Activated naive CD8-positive, alpha-beta T cell treated with anti-CD3 and anti-CD28 coated beads for 36 hours (primary cell): ENCODE data around the gene SLC13A2. TPM values are rescaled to one million over a fixed set of nuclear protein-coding genes. Genes with fewer than 3 reads are reported as not detected.

Experiments used
- DNase-seq: peaks from one replicate; pipeline ENCODE4 v3.0.0; 2021
- H3K27ac Mint-ChIP-seq: one replicate; pipeline ENCODE4 v1.8.0; 2022; ENCODE audit warnings: mild to moderate bottlenecking, moderate library complexity, mixed read lengths
- H3K27me3 Mint-ChIP-seq: one replicate; pipeline ENCODE4 v1.8.0; 2022; ENCODE audit warnings: mild to moderate bottlenecking, mixed read lengths
- H3K36me3 Mint-ChIP-seq: one replicate; pipeline ENCODE4 v1.8.0; 2021; ENCODE audit warnings: mild to moderate bottlenecking, mixed read lengths
- H3K4me1 Mint-ChIP-seq: one replicate; pipeline ENCODE4 v1.8.0; 2021; ENCODE audit warnings: mixed read lengths
- H3K4me3 Mint-ChIP-seq: one replicate; pipeline ENCODE4 v1.8.0; 2022; ENCODE audit warnings: mild to moderate bottlenecking, moderate library complexity, mixed read lengths
- H3K9me3 Mint-ChIP-seq: one replicate; pipeline ENCODE4 v1.8.0; 2022; ENCODE audit warnings: mixed read lengths
- total RNA-seq, 2 experiments: library from RNA; stranded (reverse); gene quantifications; one replicate each; pipeline ENCODE4 v1.2.3, GENCODE V29; 2021

SLC13A2 gene
- total RNA-seq, 2 experiments from 2014 or later: not detected

DNA sequence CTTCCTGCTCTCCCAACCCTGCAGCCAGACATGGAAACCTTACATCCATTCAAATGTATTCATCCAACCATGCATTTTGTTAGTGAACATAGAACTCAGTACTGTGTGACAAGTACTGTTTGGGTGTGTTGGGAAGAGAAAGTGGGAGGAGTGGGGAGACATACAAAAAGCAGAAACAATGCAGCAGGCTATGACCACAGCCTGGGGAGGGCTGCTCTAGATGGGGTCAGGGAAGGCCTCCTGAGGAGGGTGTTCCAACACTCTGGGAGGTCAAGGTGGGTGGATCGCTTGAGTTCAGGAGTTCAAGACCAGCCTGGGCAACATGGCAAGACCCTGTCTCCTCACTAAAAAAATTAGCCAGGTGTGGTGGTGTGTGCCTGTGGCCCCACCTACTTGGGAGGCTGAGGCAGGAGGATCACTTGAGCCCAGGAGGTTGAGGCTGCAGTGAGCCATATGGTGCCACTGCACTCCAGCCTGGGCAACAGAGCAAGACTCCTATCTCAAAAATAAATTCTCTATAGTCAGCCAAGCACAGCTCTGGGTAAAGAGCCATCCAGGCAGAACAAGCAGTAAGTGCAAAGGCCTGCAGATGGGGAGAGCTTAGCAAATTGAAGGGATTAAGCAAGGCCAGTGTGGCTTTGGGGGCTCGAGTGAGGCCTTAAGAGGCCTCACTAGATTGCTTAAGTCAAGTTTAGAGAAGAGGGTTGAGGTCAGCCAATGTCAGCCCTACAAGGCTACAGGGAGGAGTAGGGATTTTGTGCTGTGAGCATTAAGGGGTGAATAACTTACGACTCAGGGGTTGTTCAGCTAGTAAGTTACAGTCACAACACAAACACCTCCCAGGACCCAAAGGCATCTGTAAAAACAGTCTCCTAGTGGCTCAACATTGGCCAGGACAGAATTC lies 5.5 kb downstream of the SLC13A2 start:
- DNase-seq: no peak
- no peak overlapping the region for H3K27ac Mint-ChIP-seq
- H3K27me3 Mint-ChIP-seq: no peaks in the 10 kb centered on the region
- H3K4me1 Mint-ChIP-seq: peaks cover 5% of the 10 kb centered on the region
- no peaks in the 10 kb centered on the region for H3K36me3 Mint-ChIP-seq
- no peak overlapping the region for H3K4me3 Mint-ChIP-seq
- no peaks in the 10 kb centered on the region for H3K9me3 Mint-ChIP-seq

DNA sequence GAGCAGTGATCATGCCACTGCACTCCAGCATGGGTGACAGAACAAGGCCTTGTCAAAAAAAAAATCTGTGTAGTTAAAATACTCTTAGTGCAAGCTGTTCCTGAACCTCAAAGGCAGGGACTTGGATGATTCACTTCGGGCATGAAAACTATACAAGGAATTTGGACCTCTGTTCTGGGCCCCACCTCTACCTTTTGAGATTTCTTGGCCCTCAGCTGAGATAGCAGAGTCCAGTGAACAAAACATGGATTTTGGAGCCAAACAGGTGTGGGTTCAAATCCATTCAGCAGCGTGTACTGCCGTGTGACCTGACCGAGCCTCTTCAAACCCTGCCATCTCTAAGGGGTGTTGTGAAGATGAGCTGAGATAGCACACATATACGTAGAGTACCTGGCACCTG lies 6.8 kb downstream of the SLC13A2 start:
- Mint-ChIP-seq H3K4me3 (no peak overlapping the region), H3K27me3 (no peaks in the 10 kb centered on the region), H3K9me3 (no peaks in the 10 kb centered on the region), H3K27ac (no peak overlapping the region), H3K4me1 (peaks cover 4% of the 10 kb centered on the region), H3K36me3 (no peaks in the 10 kb centered on the region)
- no peak for DNase-seq

DNA sequence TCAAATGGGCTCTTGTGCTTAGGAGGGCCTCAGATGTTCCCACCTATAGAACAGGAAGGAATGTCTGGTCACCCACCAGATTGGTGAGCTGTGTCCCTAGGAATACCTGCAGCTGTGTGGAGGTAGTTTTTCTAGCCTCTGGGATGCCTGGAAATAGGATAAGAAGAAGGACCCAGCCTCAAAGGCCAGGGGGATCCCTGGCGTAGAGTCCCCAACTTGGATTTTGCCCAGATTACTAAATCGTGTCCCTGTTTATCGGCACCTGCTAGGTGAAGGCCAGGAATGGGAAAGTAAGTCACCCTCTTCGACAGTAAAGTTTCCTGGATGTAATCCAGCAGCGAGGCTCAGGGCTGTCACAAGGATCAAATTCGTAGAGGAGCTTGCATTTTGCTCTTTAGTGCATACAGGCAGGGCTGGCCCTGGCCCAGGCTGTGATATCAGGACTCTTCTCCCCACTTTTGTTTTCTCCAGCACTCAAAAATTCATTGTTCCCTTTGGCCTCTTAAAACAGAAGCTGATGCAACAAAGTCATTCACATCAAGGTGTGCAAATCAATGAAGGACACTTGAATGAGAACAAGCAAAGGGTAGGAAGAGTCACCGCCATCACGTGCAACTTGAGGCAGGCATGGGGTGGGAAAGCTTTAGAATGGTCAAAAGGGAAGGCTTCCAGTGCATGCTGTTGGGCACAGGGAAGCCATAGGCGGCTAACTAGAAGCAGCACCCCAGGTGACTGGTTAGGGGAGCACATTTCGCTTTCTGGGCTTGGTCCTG lies 7.5 kb downstream of the SLC13A2 start:
- Mint-ChIP-seq H3K27me3 (no peaks in the 10 kb centered on the region), H3K27ac (no peak overlapping the region), H3K36me3 (no peaks in the 10 kb centered on the region), H3K4me3 (no peak overlapping the region), H3K4me1 (no peaks in the 10 kb centered on the region), H3K9me3 (no peaks in the 10 kb centered on the region)
- DNase-seq: no peak

DNA sequence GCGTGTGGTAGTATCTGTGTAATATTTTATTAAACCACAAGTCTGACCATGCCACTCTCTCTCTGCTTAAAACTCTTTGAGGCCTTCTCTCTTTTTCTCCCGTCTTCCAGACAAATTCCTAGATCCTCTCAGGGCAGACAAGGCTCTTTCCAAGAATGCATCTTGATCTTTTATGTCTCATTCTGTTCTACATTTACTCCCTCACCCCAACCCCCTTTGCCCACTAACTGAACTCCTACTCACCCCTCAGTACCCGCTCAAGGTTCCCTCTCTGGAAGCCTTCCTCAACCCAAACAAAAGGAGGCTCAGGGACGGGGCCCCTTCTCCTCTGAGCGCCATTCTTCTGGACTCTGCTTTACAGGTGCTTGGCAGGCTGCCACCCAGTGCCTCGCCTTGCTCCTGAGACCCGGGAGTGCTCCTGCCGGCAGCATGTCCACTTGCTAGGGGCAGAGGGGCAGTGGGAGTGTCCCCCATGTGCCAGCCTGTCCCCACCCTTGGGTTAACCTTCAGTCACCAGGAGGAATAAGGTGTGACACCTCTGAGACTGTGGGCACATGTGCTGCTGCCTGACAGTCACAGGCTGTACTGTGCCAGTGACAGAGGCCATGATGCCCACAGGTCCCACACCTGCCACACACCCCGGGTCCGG lies 9.2 kb downstream of the SLC13A2 start:
- DNase-seq: no peak
- no peaks in the 10 kb centered on the region for H3K9me3 Mint-ChIP-seq
- no peaks in the 10 kb centered on the region for H3K4me1 Mint-ChIP-seq
- no peaks in the 10 kb centered on the region for H3K36me3 Mint-ChIP-seq
- H3K4me3 Mint-ChIP-seq: no peak overlapping the region
- no peak overlapping the region for H3K27ac Mint-ChIP-seq
- H3K27me3 Mint-ChIP-seq: peaks cover 3% of the 10 kb centered on the region

DNA sequence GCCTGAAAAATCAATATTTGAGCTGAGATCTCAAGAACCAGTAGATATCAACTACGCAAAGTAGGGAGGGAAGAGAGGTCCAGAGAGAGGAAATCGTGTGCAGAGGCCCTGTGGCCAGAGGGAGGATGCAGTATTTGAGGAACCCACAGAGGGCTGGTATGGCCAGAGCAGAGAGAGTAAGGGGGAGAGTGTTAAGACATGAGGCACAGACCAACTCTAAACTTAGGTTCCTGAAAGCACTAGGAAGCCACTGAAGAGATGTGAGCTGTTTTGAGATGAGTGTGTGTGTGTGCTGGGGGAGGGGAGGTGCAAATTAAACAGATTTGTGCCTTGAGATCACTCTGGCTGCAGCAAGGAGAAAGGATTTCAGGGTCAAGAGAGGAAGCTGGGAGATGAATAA lies 10.9 kb downstream of the SLC13A2 start:
- H3K4me1 Mint-ChIP-seq: no peaks in the 10 kb centered on the region
- no peaks in the 10 kb centered on the region for H3K36me3 Mint-ChIP-seq
- no peak for DNase-seq
- H3K27ac Mint-ChIP-seq: no peak overlapping the region
- no peak overlapping the region for H3K4me3 Mint-ChIP-seq
- H3K9me3 Mint-ChIP-seq: no peaks in the 10 kb centered on the region
- peaks cover 3% of the 10 kb centered on the region for H3K27me3 Mint-ChIP-seq

DNA sequence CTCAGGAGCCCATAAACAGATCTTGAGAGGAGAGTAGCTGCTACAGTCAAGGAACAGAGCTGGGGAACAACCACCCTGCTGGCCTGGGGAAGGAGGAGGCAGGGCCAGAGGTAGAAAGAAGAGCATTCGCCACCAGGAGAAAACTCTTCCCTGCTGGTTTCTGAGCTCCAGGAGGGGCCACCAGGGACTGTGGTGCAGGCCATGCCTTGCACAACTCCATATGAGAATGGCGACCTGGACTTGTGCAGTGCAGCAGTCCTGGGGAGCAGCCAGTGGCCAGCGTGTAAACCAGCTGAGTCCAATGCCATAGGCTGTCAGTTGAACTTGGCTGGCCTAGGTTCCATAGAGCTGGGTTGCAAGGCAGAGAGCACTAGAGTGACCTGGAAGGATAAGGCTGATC lies 11.6 kb downstream of the SLC13A2 start:
- Mint-ChIP-seq H3K9me3 (no peaks in the 10 kb centered on the region), H3K4me3 (no peak overlapping the region), H3K27me3 (peaks cover 3% of the 10 kb centered on the region), H3K4me1 (no peaks in the 10 kb centered on the region), H3K36me3 (no peaks in the 10 kb centered on the region), H3K27ac (no peak overlapping the region)
- no peak for DNase-seq

DNA sequence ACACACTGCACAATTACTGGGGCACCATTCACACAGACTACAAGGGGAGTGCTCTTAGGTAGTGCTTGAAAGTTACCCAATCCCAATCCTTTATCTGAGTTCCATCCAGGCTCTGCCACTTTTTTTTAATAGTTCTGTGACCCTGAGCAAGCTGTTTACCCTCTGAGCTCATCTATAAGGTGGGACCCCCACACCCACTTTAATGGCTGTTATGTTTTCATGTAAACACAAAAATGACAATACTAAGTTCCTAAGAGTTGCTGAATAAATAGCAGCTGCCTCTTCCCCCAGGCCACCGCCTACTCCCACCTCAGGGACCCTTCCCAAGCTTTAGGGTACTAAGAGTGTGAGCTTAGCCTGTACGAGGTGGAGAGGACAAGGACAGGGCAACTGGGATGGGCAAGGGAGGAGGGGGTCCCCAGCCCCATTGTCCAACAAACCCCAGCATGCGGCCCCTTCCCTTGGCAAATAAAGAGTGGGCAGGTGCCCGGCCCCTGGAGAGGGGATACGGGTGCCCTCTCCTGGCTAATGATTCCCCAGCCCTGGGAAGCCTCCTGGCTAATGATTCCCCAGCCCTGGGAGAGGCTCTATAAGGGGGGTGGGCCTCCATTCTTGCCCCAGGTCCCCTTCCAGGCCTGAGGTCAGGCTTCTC lies 14.6 kb downstream of the SLC13A2 start:
- Mint-ChIP-seq H3K4me1 (peaks cover under 1% of the 10 kb centered on the region), H3K4me3 (no peak overlapping the region), H3K27ac (no peak overlapping the region), H3K9me3 (no peaks in the 10 kb centered on the region), H3K36me3 (no peaks in the 10 kb centered on the region), H3K27me3 (peaks cover 3% of the 10 kb centered on the region)
- no peak for DNase-seq

DNA sequence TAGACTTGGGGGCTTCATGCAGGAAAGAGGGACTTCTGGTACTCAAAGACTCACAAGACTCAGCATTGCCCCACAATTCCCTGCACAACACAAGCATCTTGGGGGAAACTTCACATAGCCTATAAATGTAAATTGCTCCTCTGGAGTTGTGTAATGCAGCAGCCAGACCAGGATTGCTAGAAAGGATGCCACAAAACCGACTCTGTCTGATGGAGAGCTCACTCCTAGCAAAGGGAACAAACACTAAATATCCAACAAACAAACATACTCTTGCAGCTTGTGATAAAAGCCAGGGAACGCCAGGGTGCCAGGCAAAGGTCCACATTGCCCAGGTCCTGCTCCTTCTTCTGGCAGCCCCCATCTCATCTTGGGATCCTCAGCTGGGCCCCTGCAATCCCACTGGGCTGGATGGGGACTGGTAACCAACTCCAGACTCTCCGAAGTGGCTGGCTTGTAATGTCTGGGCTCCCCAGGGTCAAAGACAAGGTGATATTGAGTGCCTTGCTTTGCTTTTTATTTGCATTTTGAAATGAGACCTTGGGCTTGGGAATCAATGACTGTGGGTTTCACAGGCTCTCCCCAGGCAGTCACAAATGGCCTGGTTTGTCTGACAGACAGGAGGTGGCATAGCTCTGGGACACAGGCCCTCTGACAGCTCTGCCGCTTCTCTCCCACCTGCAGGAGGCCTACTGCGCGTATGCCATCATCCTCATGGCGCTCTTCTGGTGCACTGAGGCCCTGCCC lies 15.3 kb downstream of the SLC13A2 start:
- H3K4me1 Mint-ChIP-seq: peaks cover 1% of the 10 kb centered on the region
- no peaks in the 10 kb centered on the region for H3K9me3 Mint-ChIP-seq
- DNase-seq: no peak
- no peaks in the 10 kb centered on the region for H3K36me3 Mint-ChIP-seq
- no peak overlapping the region for H3K4me3 Mint-ChIP-seq
- H3K27ac Mint-ChIP-seq: no peak overlapping the region
- H3K27me3 Mint-ChIP-seq: peaks cover 3% of the 10 kb centered on the region

DNA sequence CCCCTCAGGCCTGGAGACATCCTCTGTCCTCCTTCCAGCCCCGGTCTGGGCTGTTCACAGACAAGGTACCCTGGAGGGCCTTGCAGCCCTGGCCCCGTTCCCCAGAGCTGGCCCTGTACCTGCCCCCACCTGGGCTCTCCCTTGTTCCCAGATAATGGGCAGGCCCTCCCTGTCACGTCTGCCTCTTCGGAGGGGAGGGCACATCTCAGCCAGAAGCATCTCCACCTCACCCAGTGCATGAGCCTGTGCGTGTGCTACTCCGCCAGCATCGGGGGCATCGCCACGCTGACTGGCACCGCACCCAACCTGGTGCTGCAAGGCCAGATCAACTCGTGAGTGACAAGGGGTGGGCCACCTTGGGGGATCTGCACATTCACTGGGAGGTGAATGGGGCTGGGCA lies 17.8 kb downstream of the SLC13A2 start:
- Mint-ChIP-seq H3K36me3 (no peaks in the 10 kb centered on the region), H3K4me1 (peaks cover 3% of the 10 kb centered on the region), H3K27ac (no peak overlapping the region), H3K4me3 (no peak overlapping the region), H3K9me3 (no peaks in the 10 kb centered on the region), H3K27me3 (peaks cover 3% of the 10 kb centered on the region)
- no peak for DNase-seq

DNA sequence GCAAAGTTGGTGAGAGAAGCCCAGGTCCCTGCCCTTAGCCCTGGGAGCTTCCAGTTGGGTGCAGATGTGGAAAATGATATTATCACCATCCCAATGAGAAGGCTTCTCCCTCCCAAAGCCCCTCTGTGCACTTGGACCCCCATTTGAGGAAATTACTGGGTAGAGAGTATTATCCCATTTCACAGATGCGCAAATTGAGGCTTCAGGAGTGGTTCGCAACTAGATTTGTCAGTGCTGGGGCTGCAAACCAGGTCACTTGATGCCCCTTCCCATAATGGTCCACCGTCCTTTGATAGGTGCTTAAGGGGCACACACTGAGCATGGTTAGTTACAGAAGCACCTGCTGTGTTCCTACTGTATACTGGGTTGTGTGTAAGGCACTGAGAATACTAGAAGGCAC lies 18.4 kb downstream of the SLC13A2 start:
- H3K9me3 Mint-ChIP-seq: no peaks in the 10 kb centered on the region
- H3K27me3 Mint-ChIP-seq: peaks cover 3% of the 10 kb centered on the region
- H3K4me1 Mint-ChIP-seq: peaks cover 3% of the 10 kb centered on the region
- no peaks in the 10 kb centered on the region for H3K36me3 Mint-ChIP-seq
- no peak overlapping the region for H3K27ac Mint-ChIP-seq
- no peak overlapping the region for H3K4me3 Mint-ChIP-seq
- DNase-seq: no peak

DNA sequence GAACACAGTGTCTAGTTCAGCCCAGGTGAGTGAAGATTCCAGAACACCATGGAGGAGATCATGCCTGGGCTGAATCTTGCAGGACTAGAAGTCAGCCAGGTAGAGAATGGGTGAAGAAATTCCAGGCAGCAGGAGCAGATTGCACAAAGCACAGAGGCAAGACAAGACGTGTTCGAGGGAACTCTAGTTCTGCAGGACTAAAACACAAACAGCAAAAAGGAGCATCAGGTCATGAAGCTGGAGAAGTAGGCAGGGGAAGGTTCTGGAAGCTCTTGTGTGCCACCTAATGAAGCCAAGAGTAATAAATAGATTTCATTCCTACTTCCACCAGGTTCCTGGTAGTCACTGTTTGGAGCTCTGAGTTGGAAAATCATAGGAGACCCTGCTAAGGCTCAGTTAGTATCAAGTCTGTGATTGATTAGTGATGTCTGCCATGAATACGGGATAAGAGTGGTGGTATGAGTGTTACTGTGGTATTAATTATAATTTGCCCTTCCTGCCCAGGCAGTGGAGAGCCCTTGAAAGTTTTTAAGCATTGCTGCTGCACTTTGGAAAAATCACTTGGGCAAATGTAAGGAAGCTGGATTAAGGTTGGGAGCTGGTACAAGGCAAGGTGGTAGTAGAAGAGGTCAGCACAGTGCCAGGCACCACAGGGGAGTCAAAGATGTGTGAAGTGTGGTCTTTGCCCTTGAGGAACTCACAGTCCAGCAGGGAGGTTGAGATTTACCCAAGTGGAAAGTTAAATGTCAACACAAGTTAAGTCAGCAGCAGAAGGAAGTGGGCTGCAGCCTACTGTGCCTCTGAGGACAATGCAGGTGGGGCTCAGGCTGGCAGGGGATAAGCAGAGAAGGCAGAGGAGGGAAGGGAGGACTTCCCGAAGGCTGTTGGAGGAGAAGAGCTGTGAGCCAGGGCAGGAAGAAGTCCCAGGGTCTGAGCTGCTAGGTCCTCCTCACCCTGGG lies 19.2 kb downstream of the SLC13A2 start:
- Mint-ChIP-seq H3K27ac (no peak overlapping the region), H3K36me3 (no peaks in the 10 kb centered on the region), H3K4me1 (peaks cover 3% of the 10 kb centered on the region), H3K9me3 (no peaks in the 10 kb centered on the region), H3K4me3 (no peak overlapping the region), H3K27me3 (no peaks in the 10 kb centered on the region)
- DNase-seq: no peak

DNA sequence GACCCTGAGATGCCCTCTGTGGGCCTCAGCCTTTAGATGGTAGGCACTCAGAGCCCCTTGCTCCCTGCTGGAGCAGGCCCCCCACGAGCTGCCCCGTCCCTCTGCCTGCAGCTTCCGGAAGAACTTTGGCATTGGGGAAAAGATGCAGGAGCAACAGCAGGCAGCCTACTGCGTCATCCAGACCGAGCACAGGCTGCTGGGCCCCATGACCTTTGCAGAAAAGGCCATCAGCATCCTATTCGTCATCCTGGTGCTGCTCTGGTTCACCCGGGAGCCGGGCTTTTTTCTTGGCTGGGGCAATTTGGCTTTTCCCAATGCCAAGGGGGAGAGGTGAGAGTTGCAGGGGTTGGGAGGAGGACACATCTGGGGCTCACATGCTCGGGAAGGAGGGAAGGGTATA lies 20.0 kb downstream of the SLC13A2 start:
- no peak overlapping the region for H3K4me3 Mint-ChIP-seq
- H3K27me3 Mint-ChIP-seq: no peaks in the 10 kb centered on the region
- no peaks in the 10 kb centered on the region for H3K9me3 Mint-ChIP-seq
- DNase-seq: no peak
- peaks cover 3% of the 10 kb centered on the region for H3K4me1 Mint-ChIP-seq
- H3K27ac Mint-ChIP-seq: no peak overlapping the region
- H3K36me3 Mint-ChIP-seq: no peaks in the 10 kb centered on the region

DNA sequence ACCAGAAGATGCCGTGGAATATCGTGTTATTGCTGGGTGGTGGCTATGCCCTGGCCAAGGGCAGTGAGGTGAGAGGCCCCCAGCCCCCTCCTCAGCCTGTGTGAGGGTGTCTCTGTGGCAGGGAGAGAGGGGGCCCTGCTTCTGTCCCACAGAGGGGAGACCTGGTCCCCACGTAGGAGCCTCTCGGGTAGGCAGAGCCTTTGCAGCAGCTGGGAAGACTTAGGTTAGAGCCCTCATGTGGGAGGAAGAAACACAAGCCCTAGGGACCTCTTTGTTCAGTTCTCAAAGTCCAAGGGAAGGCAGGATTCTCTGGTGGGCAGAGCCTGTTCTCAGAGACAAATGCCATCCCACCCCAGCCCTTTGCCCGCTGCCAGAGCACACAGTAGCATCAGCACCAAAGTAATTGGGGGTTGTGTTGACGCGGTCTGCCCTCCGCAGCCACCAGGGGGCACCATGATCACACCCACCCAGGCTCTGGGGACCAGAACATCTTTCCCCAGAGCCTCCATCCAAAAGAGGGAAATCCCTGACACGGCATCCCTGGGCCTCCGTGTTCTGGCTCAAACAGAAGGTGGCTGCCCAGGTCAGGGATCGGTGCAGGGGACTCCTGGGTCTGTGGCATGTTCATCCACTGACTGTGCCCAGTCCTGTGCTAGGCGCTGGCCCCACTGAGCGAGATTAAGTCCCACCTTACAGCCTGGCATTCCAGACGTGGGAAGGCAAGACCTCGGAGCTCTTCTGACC lies 21.2 kb downstream of the SLC13A2 start:
- Mint-ChIP-seq H3K4me3 (no peak overlapping the region), H3K4me1 (peaks cover 3% of the 10 kb centered on the region), H3K9me3 (no peaks in the 10 kb centered on the region), H3K36me3 (no peaks in the 10 kb centered on the region), H3K27me3 (no peaks in the 10 kb centered on the region), H3K27ac (no peak overlapping the region)
- peak; percentile 74 for DNase-seq
